ENCODE measurements around the gene KNCN. TPM values are rescaled to one million over a fixed set of nuclear protein-coding genes. Genes with fewer than 3 reads are reported as not detected.

KNCN gene
- polyA plus RNA-seq, 3 donors = not detected

GRCh38 chr1:46581681-46582455 is 30.4 kb upstream of the KNCN start:
- Histone ChIP-seq H2AFZ (ENCODE audit: insufficient read depth, low read depth, low read length, poor library complexity, severe bottlenecking) (no peak overlapping the region), H3K9me3 (replicated peaks in 1 of 2; ENCODE audit: control insufficient read depth in 1 of 2, insufficient read depth in 1 of 2, low read length in 2 of 2) (no peaks in the 10 kb centered on the region), H3K4me3 (replicated peaks in 1 of 3; ENCODE audit: low read depth in 2 of 3, low read length in 3 of 3) (peak overlapping the region in 1 of 3 experiments; percentile 42), H3K4me1 (ENCODE audit: control insufficient read depth in 1 of 2, insufficient read depth in 2 of 2, low read length in 2 of 2) (peaks cover 72 to 77% of the 10 kb centered on the region in 2 donors), H3K36me3 (replicated peaks in 1 of 2; ENCODE audit: control insufficient read depth in 1 of 2, insufficient read depth in 2 of 2, low read length in 2 of 2) (peaks cover 29 to 59% of the 10 kb centered on the region in 2 donors), H3K79me2 (ENCODE audit: insufficient read depth, low read length) (peaks cover 34% of the 10 kb centered on the region), H3K4me2 (replicated peaks; ENCODE audit: extremely low read depth, low read length, poor library complexity, severe bottlenecking) (peak overlapping the region; percentile 33), H4K20me1 (ENCODE audit: insufficient read depth, low read length) (peaks cover 24% of the 10 kb centered on the region), H3K9ac (ENCODE audit: insufficient read depth, low read length, poor library complexity, severe bottlenecking) (peak overlapping the region; percentile 9), H3K27ac (ENCODE audit: low read depth in 1 of 2, low read length in 2 of 2) (peak overlapping the region; percentile 50 to 86), H3K27me3 (ENCODE audit: control insufficient read depth in 2 of 2, insufficient read depth in 2 of 2, low read length in 2 of 2) (no peaks in the 10 kb centered on the region)
- DNase-seq = peak; percentile 64 to 85 (median 68)
- H3K9me3 Mint-ChIP-seq = no peaks in the 10 kb centered on the region
- H3K36me3 Mint-ChIP-seq = peaks cover 53 to 67% of the 10 kb centered on the region in 2 donors
- H3K27me3 Mint-ChIP-seq (ENCODE audit: low read depth in 3 of 3) = peaks cover 0 to 3% (median under 1%) of the 10 kb centered on the region in 3 donors
- TF ChIP-seq CTCF (IDR thresholded peaks at IDR 0.05) = no peak
- intact Hi-C loops (cut with micrococcal nuclease) = loop anchor here in 1 of 2 donors (5.0 kb wide), 1 partner anchor 35 kb away; the partner anchor contains the start of gene MOB3C
- WGBS (ENCODE audit: insufficient coverage) = 50% methylated on average over 2 of the region's 4 CpGs
- H3K4me1 Mint-ChIP-seq = peaks cover 81% of the 10 kb centered on the region
- H3K4me3 Mint-ChIP-seq = peak overlapping the region in 1 of 2 donors; percentile 44
- H3K27ac Mint-ChIP-seq = peak overlapping the region; percentile 81 to 99 (median 97)

- intact Hi-C loops (cut with micrococcal nuclease) = loop anchor here in 1 of 2 donors (5.0 kb wide), 1 partner anchor 37 kb away; the partner anchor contains the start of gene MOB3C
- peaks cover 13% of the 10 kb centered on the region for H4K20me1 ChIP-seq (ENCODE audit: insufficient read depth, low read length)
- no peaks in the 10 kb centered on the region for H3K9me3 ChIP-seq (replicated peaks in 1 of 2; ENCODE audit: control insufficient read depth in 1 of 2, insufficient read depth in 1 of 2, low read length in 2 of 2)
- peak overlapping the region in 1 of 2 donors; percentile 26 for H3K4me3 Mint-ChIP-seq
- H3K9ac ChIP-seq (ENCODE audit: insufficient read depth, low read length, poor library complexity, severe bottlenecking) = no peak overlapping the region
- 86% methylated on average over 1 of the region's 6 CpGs for WGBS (ENCODE audit: insufficient coverage)
- H3K36me3 ChIP-seq (replicated peaks in 1 of 2; ENCODE audit: control insufficient read depth in 1 of 2, insufficient read depth in 2 of 2, low read length in 2 of 2) = peaks cover 44 to 63% of the 10 kb centered on the region in 2 donors
- no peak overlapping the region for H2AFZ ChIP-seq (ENCODE audit: insufficient read depth, low read depth, low read length, poor library complexity, severe bottlenecking)
- DNase-seq = peak; percentile 50 to 79 (median 76)
- peak overlapping the region; percentile 29 to 86 for H3K27ac ChIP-seq (ENCODE audit: low read depth in 1 of 2, low read length in 2 of 2)
- peaks cover 0 to 1% (median 0%) of the 10 kb centered on the region in 3 donors for H3K27me3 Mint-ChIP-seq (ENCODE audit: low read depth in 3 of 3)
- H3K36me3 Mint-ChIP-seq = peaks cover 62 to 76% of the 10 kb centered on the region in 2 donors
- no peaks in the 10 kb centered on the region for H3K9me3 Mint-ChIP-seq
- no peak for TF ChIP-seq CTCF (IDR thresholded peaks at IDR 0.05)
- peak overlapping the region; percentile 81 to 99 (median 97) for H3K27ac Mint-ChIP-seq
- no peaks in the 10 kb centered on the region for H3K27me3 ChIP-seq (ENCODE audit: control insufficient read depth in 2 of 2, insufficient read depth in 2 of 2, low read length in 2 of 2)
- H3K4me1 Mint-ChIP-seq = peaks cover 65% of the 10 kb centered on the region
- H3K4me3 ChIP-seq (replicated peaks in 1 of 3; ENCODE audit: low read depth in 2 of 3, low read length in 3 of 3) = peak overlapping the region in 1 of 3 experiments; percentile 19
- peaks cover 57 to 62% of the 10 kb centered on the region in 2 donors for H3K4me1 ChIP-seq (ENCODE audit: control insufficient read depth in 1 of 2, insufficient read depth in 2 of 2, low read length in 2 of 2)
- H3K4me2 ChIP-seq (replicated peaks; ENCODE audit: extremely low read depth, low read length, poor library complexity, severe bottlenecking) = peak overlapping the region; percentile 33
- peaks cover 21% of the 10 kb centered on the region for H3K79me2 ChIP-seq (ENCODE audit: insufficient read depth, low read length)
Observed at GRCh38 chr1:46580140-46580903, 28.9 kb upstream of the KNCN start.
